ENCODE measurements around the gene SLC4A1AP. TPM values are rescaled to one million over a fixed set of nuclear protein-coding genes. Genes with fewer than 3 reads are reported as not detected.
"Not testable (repeated sequence)": the region's sequence is repeated elsewhere in the genome, so short reads cannot be mapped to it uniquely, and the experiment has no call there.

SLC4A1AP gene
- total RNA-seq, 6 experiments from 2014 or later = 6.5 to 12.7 (median 8.5) TPM

DNA sequence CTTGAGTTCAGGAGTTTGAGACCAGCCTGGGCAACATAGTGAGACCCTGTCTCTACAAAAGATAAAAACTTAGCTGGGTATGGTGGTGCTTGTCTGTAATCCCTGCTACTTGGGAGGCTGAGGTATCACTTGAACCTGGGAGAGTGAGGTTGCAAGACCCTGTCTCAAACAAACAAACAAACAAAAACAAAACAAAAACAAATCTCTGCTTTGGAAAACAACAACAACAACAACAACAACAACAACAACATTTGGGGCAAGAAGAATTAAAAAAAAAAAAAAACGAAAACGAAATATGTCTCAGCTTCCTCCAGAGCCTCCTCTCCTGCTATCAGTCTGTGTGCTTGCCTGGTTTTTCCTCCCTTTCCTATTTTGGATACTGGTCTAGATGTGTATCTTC lies 16.9 kb downstream of the SLC4A1AP start:
- Histone ChIP-seq H3K27me3 (no peaks in the 10 kb centered on the region), H3K4me1 (no peaks in the 10 kb centered on the region), H3K4me3 (no peak overlapping the region), H3K36me3 (peaks cover 0 to 43% (median 11%) of the 10 kb centered on the region in 4 donors), H3K27ac (no peak overlapping the region), H3K9me3 (no peaks in the 10 kb centered on the region)
- DNase-seq (no peak), ATAC-seq (no peak)
- TF ChIP-seq POLR2A (IDR thresholded peaks at IDR 0.05) = no peak
- TF ChIP-seq, protein P1, sequence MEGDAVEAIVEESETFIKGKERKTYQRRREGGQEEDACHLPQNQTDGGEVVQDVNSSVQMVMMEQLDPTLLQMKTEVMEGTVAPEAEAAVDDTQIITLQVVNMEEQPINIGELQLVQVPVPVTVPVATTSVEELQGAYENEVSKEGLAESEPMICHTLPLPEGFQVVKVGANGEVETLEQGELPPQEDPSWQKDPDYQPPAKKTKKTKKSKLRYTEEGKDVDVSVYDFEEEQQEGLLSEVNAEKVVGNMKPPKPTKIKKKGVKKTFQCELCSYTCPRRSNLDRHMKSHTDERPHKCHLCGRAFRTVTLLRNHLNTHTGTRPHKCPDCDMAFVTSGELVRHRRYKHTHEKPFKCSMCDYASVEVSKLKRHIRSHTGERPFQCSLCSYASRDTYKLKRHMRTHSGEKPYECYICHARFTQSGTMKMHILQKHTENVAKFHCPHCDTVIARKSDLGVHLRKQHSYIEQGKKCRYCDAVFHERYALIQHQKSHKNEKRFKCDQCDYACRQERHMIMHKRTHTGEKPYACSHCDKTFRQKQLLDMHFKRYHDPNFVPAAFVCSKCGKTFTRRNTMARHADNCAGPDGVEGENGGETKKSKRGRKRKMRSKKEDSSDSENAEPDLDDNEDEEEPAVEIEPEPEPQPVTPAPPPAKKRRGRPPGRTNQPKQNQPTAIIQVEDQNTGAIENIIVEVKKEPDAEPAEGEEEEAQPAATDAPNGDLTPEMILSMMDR (IDR thresholded peaks at IDR 0.05) = no peak
- intact Hi-C loops (cut with DNase I) = no loop called here
- 94% methylated on average over 2 of the region's 2 CpGs for WGBS (ENCODE audit: insufficient coverage, low coverage, low lambda C conversion rate, missing lambda C conversion rate)

DNA sequence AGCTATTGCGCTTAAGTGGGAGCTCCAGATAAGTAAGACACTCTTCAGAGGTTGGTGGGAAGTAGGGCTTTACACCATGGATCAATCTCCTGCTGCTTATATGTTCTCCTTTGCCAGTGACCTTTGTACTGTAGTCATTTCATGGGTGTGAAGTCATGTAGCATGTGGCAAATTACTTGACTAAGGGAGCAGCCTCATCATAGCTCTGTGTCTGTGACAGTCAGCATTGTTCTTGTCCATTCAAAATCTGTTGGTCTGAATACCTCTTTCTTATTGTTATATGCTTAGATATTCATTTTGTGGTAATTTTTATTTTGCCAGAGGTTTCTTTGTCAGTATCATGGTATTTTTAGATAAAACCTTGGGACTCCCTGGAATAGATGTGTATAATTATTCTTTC lies 18.2 kb downstream of the SLC4A1AP start:
- ATAC-seq (peak in 3 of 4 donors; percentile 20 to 65 (median 28)), DNase-seq (no peak)
- no peak overlapping the region for H3K4me3 ChIP-seq
- no peaks in the 10 kb centered on the region for H3K9me3 ChIP-seq
- intact Hi-C loops (cut with DNase I) = no loop called here
- peaks cover 0 to 43% (median 14%) of the 10 kb centered on the region in 4 donors for H3K36me3 ChIP-seq
- H3K27ac ChIP-seq = peak overlapping the region in 1 of 3 donors; percentile 1
- H3K27me3 ChIP-seq = no peaks in the 10 kb centered on the region
- H3K4me1 ChIP-seq = no peaks in the 10 kb centered on the region
- WGBS (ENCODE audit: insufficient coverage, low coverage, low lambda C conversion rate, missing lambda C conversion rate) = 86% methylated on average over 1 of the region's 1 CpG
- no peak for TF ChIP-seq POLR2A (IDR thresholded peaks at IDR 0.05)
- TF ChIP-seq, protein P1 (IDR thresholded peaks at IDR 0.05) = no peak

DNA sequence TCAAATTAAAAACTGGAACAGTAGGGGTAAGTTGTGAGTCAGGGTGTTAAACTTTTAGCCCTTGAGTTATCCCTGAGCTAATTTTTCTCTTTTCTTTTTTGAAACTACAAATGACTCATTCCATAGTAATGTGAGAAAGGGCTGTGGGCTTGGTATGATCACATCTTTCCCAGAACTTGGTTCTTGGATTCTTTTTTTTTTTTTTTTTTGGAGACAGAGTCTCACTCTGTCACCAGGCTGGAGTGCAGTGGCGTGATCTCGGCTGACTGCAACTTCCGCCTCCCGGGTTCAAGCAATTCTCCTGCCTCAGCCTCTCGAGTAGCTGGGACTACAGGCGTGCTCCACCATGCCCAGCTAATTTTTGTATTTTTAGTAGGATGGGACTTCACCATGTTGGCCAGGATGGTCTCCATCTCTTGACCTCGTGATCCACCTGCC lies 18.7 kb downstream of the SLC4A1AP start:
- H3K9me3 ChIP-seq; intact Hi-C loops (cut with DNase I); H3K27me3 ChIP-seq; H3K4me3 ChIP-seq; H3K4me1 ChIP-seq; DNase-seq: not testable (repeated sequence)
- H3K36me3 ChIP-seq = peaks cover 0 to 37% (median 14%) of the 10 kb centered on the region in 4 donors
- WGBS (ENCODE audit: insufficient coverage, low coverage, low lambda C conversion rate, missing lambda C conversion rate) = 81% methylated on average over 7 of the region's 7 CpGs
- H3K27ac ChIP-seq = peak overlapping the region in 1 of 3 donors; percentile 10
- peak in 1 of 4 donors; percentile 40 for ATAC-seq

- peak; percentile 87 to 99 (median 95) for ATAC-seq
- Histone ChIP-seq H3K27me3 (no peaks in the 10 kb centered on the region), H3K4me3 (no peak overlapping the region), H3K4me1 (no peaks in the 10 kb centered on the region), H3K27ac (peak overlapping the region in 1 of 3 donors; percentile 13), H3K9me3 (no peaks in the 10 kb centered on the region), H3K36me3 (peaks cover 0 to 33% (median 15%) of the 10 kb centered on the region in 4 donors)
- TF ChIP-seq POLR2A (IDR thresholded peaks at IDR 0.05) = no peak
- TF ChIP-seq, protein P1 (IDR thresholded peaks at IDR 0.05) = peak; percentile 98 to 99 (median 98)
- DNase-seq = peak in 2 of 3 donors; percentile 41 to 80
- 21% methylated on average over 9 of the region's 9 CpGs for WGBS (ENCODE audit: insufficient coverage, low coverage, low lambda C conversion rate, missing lambda C conversion rate)
- intact Hi-C loops (cut with DNase I) = no loop called here
Measured at GRCh38 chr2:27683390-27684071, 19.8 kb downstream of the SLC4A1AP start.

- H3K4me3 ChIP-seq; DNase-seq; H3K4me1 ChIP-seq; ATAC-seq; intact Hi-C loops (cut with DNase I); H3K27ac ChIP-seq; H3K27me3 ChIP-seq; H3K9me3 ChIP-seq: not testable (repeated sequence)
- 67% methylated on average over 1 of the region's 1 CpG for WGBS (ENCODE audit: insufficient coverage, low coverage, low lambda C conversion rate, missing lambda C conversion rate)
- H3K36me3 ChIP-seq = peaks cover 0 to 34% (median 15%) of the 10 kb centered on the region in 4 donors
Measured at GRCh38 chr2:27685006-27685405, 21.3 kb downstream of the SLC4A1AP start.

Data from right lobe of liver (tissue), 6 donors.